ENCODE data around the gene ZNF555.
A peak's percentile ranks its signal among the peaks of the same experiment; 100 is the strongest.

ZNF555 gene

GRCh38 chr19:2819540-2820111 is 21.6 kb upstream of the ZNF555 start, which contains the start of gene ZNF554:
ZNF554 (plus strand) TSS chr19:2819868; CDS start chr19:2820072, 204 bp downstream.
- intact Hi-C loops (cut with DNase I), result no loop called here
- peak; percentile 88 to 99 (median 96) for DNase-seq

- intact Hi-C loops (cut with DNase I), result no loop called here
- DNase-seq, result peak in 6 of 42 donors; percentile 5 to 44 (median 32)
These were observed 21.1 kb upstream of the ZNF555 start for GRCh38 chr19:2820112-2820702.

- DNase-seq, result no peak
- intact Hi-C loops (cut with DNase I), result no loop called here
These were observed 18.4 kb upstream of the ZNF555 start for GRCh38 chr19:2822846-2823245.

- intact Hi-C loops (cut with DNase I), result no loop called here
- no peak for DNase-seq
These were observed 17.6 kb upstream of the ZNF555 start for GRCh38 chr19:2823646-2824045.

GRCh38 chr19:2824129-2824528 is 17.1 kb upstream of the ZNF555 start:
- no peak for DNase-seq
- intact Hi-C loops (cut with DNase I), result no loop called here

GRCh38 chr19:2827022-2827421 is 14.3 kb upstream of the ZNF555 start:
- no peak for DNase-seq
- intact Hi-C loops (cut with DNase I), result no loop called here

- intact Hi-C loops (cut with DNase I), result no loop called here
- DNase-seq, result no peak
These were observed 13.3 kb upstream of the ZNF555 start for GRCh38 chr19:2827840-2828489.

GRCh38 chr19:2834294-2834871 is 6.9 kb upstream of the ZNF555 start:
- intact Hi-C loops (cut with DNase I), result no loop called here
- DNase-seq, result no peak

- intact Hi-C loops (cut with DNase I), result no loop called here
- no peak for DNase-seq
These were observed 3.8 kb upstream of the ZNF555 start for GRCh38 chr19:2837430-2837829.

- DNase-seq, result peak in 1 of 42 donors; percentile 44
- intact Hi-C loops (cut with DNase I), result no loop called here
These were observed 740 bp downstream of the ZNF555 start for GRCh38 chr19:2841855-2842574.

GRCh38 chr19:2845107-2845506 is 3.8 kb downstream of the ZNF555 start:
- DNase-seq, result no peak
- intact Hi-C loops (cut with DNase I), result no loop called here

- DNase-seq, result no peak
- intact Hi-C loops (cut with DNase I), result no loop called here
These were observed 5.1 kb downstream of the ZNF555 start for GRCh38 chr19:2846180-2846894.

- intact Hi-C loops (cut with DNase I), result no loop called here
These were observed 6.2 kb downstream of the ZNF555 start for GRCh38 chr19:2847507-2847906.

GRCh38 chr19:2848616-2849015 is 7.3 kb downstream of the ZNF555 start:
- DNase-seq, result no peak
- intact Hi-C loops (cut with DNase I), result no loop called here

More at GRCh38 chr19:2847507-2847906, 6.2 kb downstream of the ZNF555 start:
- DNase-seq, result no peak

GRCh38 chr19:2850256-2850925 is 9.1 kb downstream of the ZNF555 start:
- intact Hi-C loops (cut with DNase I), result no loop called here
- DNase-seq, result no peak

- intact Hi-C loops (cut with DNase I), result no loop called here
- no peak for DNase-seq
These were observed 11.3 kb downstream of the ZNF555 start for GRCh38 chr19:2852598-2852997.

- intact Hi-C loops (cut with DNase I), result no loop called here
These were observed 11.8 kb downstream of the ZNF555 start for GRCh38 chr19:2853015-2853606.

GRCh38 chr19:2854849-2855248 is 13.6 kb downstream of the ZNF555 start:
- intact Hi-C loops (cut with DNase I), result no loop called here
- DNase-seq, result no peak

More at GRCh38 chr19:2853015-2853606, 11.8 kb downstream of the ZNF555 start:
- DNase-seq, result no peak

Data from head of caudate nucleus (tissue), 42 donors.